Measurements from ENCODE around the gene VSTM1.

VSTM1 gene

GRCh38 chr19:54035215-54036178 is 28.2 kb downstream of the VSTM1 start:
- Histone ChIP-seq H3K4me1 (ENCODE audit: low read length) (no peaks in the 10 kb centered on the region), H3K36me3 (replicated peaks; ENCODE audit: insufficient read depth, low read length) (no peaks in the 10 kb centered on the region), H3K9me2 (replicated peaks; ENCODE audit: insufficient read depth, low read length) (no peaks in the 10 kb centered on the region), H3K79me2 (ENCODE audit: low read length) (no peaks in the 10 kb centered on the region), H3F3A (ENCODE audit: insufficient read depth, low read length) (no peaks in the 10 kb centered on the region), H3K9me3 (replicated peaks; ENCODE audit: insufficient read depth, low read length) (no peaks in the 10 kb centered on the region), H3K27ac (ENCODE audit: low read length) (no peak overlapping the region), H3K4me3 (ENCODE audit: low read length) (no peak overlapping the region), H2AFZ (ENCODE audit: low read length) (no peak overlapping the region), H4K20me1 (ENCODE audit: insufficient read depth, low read length) (no peaks in the 10 kb centered on the region), H3K9ac (ENCODE audit: low read length) (no peak overlapping the region), H3K27me3 (replicated peaks; ENCODE audit: insufficient read depth, low read length) (peaks cover 25% of the 10 kb centered on the region), H3K4me2 (ENCODE audit: low read depth, low read length) (no peak overlapping the region)
- TF ChIP-seq EZH2 (optimal IDR thresholded peaks at IDR 0.05; ENCODE audit: low read depth, low read length) (no peak), EZH2phosphoT487 (IDR thresholded peaks at IDR 0.05; ENCODE audit: low read length) (no peak)
- TF ChIP-seq, protein P1, sequence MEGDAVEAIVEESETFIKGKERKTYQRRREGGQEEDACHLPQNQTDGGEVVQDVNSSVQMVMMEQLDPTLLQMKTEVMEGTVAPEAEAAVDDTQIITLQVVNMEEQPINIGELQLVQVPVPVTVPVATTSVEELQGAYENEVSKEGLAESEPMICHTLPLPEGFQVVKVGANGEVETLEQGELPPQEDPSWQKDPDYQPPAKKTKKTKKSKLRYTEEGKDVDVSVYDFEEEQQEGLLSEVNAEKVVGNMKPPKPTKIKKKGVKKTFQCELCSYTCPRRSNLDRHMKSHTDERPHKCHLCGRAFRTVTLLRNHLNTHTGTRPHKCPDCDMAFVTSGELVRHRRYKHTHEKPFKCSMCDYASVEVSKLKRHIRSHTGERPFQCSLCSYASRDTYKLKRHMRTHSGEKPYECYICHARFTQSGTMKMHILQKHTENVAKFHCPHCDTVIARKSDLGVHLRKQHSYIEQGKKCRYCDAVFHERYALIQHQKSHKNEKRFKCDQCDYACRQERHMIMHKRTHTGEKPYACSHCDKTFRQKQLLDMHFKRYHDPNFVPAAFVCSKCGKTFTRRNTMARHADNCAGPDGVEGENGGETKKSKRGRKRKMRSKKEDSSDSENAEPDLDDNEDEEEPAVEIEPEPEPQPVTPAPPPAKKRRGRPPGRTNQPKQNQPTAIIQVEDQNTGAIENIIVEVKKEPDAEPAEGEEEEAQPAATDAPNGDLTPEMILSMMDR (IDR thresholded peaks at IDR 0.05; ENCODE audit: low read length) = no peak
- DNase-seq = no peak

GRCh38 chr19:54030895-54031586 is 32.7 kb downstream of the VSTM1 start:
- Histone ChIP-seq H3F3A (ENCODE audit: insufficient read depth, low read length) (no peaks in the 10 kb centered on the region), H3K9ac (ENCODE audit: low read length) (no peak overlapping the region), H3K9me3 (replicated peaks; ENCODE audit: insufficient read depth, low read length) (no peaks in the 10 kb centered on the region), H3K9me2 (replicated peaks; ENCODE audit: insufficient read depth, low read length) (no peaks in the 10 kb centered on the region), H3K79me2 (ENCODE audit: low read length) (no peaks in the 10 kb centered on the region), H3K4me2 (ENCODE audit: low read depth, low read length) (peak overlapping the region; percentile 68), H4K20me1 (ENCODE audit: insufficient read depth, low read length) (no peaks in the 10 kb centered on the region), H3K4me3 (ENCODE audit: low read length) (peak overlapping the region; percentile 48), H3K4me1 (ENCODE audit: low read length) (no peaks in the 10 kb centered on the region), H3K27me3 (replicated peaks; ENCODE audit: insufficient read depth, low read length) (peaks cover 9% of the 10 kb centered on the region; the same call in 1 of the 2 replicates), H3K27ac (ENCODE audit: low read length) (no peak overlapping the region), H2AFZ (ENCODE audit: low read length) (peak overlapping the region; percentile 46; the same call in 1 of the 2 replicates), H3K36me3 (replicated peaks; ENCODE audit: insufficient read depth, low read length) (no peaks in the 10 kb centered on the region)
- DNase-seq = peak; percentile 9
- TF ChIP-seq EZH2phosphoT487 (IDR thresholded peaks at IDR 0.05; ENCODE audit: low read length) (no peak), EZH2 (optimal IDR thresholded peaks at IDR 0.05; ENCODE audit: low read depth, low read length) (no peak)
- TF ChIP-seq, protein P1 (IDR thresholded peaks at IDR 0.05; ENCODE audit: low read length) = peak; percentile 35

- no peak overlapping the region for H3K27ac ChIP-seq (ENCODE audit: low read length)
- H3K27me3 ChIP-seq (replicated peaks; ENCODE audit: insufficient read depth, low read length) = peaks cover 10% of the 10 kb centered on the region; the same call in 1 of the 2 replicates
- H3K9me2 ChIP-seq (replicated peaks; ENCODE audit: insufficient read depth, low read length) = no peaks in the 10 kb centered on the region
- no peaks in the 10 kb centered on the region for H3K4me1 ChIP-seq (ENCODE audit: low read length)
- no peaks in the 10 kb centered on the region for H4K20me1 ChIP-seq (ENCODE audit: insufficient read depth, low read length)
- no peaks in the 10 kb centered on the region for H3K36me3 ChIP-seq (replicated peaks; ENCODE audit: insufficient read depth, low read length)
- H3K4me3 ChIP-seq (ENCODE audit: low read length) = no peak overlapping the region
- no peaks in the 10 kb centered on the region for H3K79me2 ChIP-seq (ENCODE audit: low read length)
- H3K9ac ChIP-seq (ENCODE audit: low read length) = no peak overlapping the region
- no peaks in the 10 kb centered on the region for H3K9me3 ChIP-seq (replicated peaks; ENCODE audit: insufficient read depth, low read length)
- TF ChIP-seq EZH2 (optimal IDR thresholded peaks at IDR 0.05; ENCODE audit: low read depth, low read length) = no peak
- TF ChIP-seq, protein P1 (IDR thresholded peaks at IDR 0.05; ENCODE audit: low read length) = peak; percentile 45
- H2AFZ ChIP-seq (ENCODE audit: low read length) = no peak overlapping the region
- no peak overlapping the region for H3K4me2 ChIP-seq (ENCODE audit: low read depth, low read length)
- H3F3A ChIP-seq (ENCODE audit: insufficient read depth, low read length) = no peaks in the 10 kb centered on the region
- peak; percentile 21 for DNase-seq
Measured at GRCh38 chr19:54029930-54030490, 33.7 kb downstream of the VSTM1 start.
